22Rv1 (cell line): ENCODE measurements around the gene COP1.

Experiments
- ZFX ChIP-seq: fragments of 450-650 bp; IDR thresholded peaks from 2 replicates; pipeline ENCODE4 v1.6.1; 2017; ENCODE audit warnings: antibody characterized with exemption, borderline replicate concordance
- TF ChIP-seq, protein P1 (sequence below): fragments of 450-650 bp; IDR thresholded peaks from 2 replicates; pipeline ENCODE4 v1.5.1; 2017; ENCODE audit warnings: mild to moderate bottlenecking

DNA sequence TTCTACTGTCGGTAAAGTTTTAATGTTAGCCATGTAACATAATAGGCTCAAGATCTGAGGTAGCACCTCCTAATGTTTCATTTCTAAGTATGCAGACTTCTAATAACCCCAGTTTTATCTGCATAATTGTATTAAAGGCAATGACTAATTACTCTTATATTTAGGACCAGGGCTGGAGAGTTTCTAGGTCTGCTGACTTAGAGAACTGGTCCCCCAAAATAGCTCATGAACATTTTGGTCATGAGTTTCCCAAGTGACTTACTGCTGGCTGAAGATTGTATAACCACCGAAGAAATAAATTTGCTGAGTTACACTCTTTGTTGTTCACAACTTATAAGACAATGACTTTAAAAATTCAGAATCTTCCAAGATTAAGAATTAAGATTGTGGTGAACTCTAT is 265.9 kb downstream of the COP1 start:
- TF ChIP-seq, protein P1, sequence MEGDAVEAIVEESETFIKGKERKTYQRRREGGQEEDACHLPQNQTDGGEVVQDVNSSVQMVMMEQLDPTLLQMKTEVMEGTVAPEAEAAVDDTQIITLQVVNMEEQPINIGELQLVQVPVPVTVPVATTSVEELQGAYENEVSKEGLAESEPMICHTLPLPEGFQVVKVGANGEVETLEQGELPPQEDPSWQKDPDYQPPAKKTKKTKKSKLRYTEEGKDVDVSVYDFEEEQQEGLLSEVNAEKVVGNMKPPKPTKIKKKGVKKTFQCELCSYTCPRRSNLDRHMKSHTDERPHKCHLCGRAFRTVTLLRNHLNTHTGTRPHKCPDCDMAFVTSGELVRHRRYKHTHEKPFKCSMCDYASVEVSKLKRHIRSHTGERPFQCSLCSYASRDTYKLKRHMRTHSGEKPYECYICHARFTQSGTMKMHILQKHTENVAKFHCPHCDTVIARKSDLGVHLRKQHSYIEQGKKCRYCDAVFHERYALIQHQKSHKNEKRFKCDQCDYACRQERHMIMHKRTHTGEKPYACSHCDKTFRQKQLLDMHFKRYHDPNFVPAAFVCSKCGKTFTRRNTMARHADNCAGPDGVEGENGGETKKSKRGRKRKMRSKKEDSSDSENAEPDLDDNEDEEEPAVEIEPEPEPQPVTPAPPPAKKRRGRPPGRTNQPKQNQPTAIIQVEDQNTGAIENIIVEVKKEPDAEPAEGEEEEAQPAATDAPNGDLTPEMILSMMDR, result no peak
- TF ChIP-seq ZFX, result no peak
